Sigmoid colon (tissue), 7 donors: Measurements from ENCODE around the gene C20orf173. TPM values are rescaled to one million over a fixed set of nuclear protein-coding genes. Genes with fewer than 3 reads are reported as not detected.

ENCODE experiments used
- DNase-seq: peaks from one replicate; pipeline ENCODE4 v3.0.0-alpha.2; 2019
- H3K27ac ChIP-seq, 4 donors: fragments of 200-600 bp; sonication (generic); one replicate each; pipeline ENCODE4 v1.5.1; 2016 to 2019; ENCODE audit warnings: mild to moderate bottlenecking in 1 of 4
- H3K27me3 ChIP-seq, 3 donors: fragments of 200-600 bp; sonication (generic); one replicate each; pipeline ENCODE4 v1.5.1; 2019; ENCODE audit warnings: mild to moderate bottlenecking in 1 of 3
- H3K36me3 ChIP-seq, 4 donors: fragments of 200-600 bp; sonication (generic); one replicate each; pipeline ENCODE4 v1.5.1; 2016 to 2019
- H3K4me1 ChIP-seq, 4 donors: fragments of 200-600 bp; sonication (generic); one replicate each; pipeline ENCODE4 v1.5.1; 2017 to 2019
- H3K4me3 ChIP-seq, 4 donors: fragments of 200-600 bp; sonication (generic); one replicate each; pipeline ENCODE4 v1.5.1; 2017 to 2019; ENCODE audit warnings: mild to moderate bottlenecking in 2 of 4, moderate library complexity in 1 of 4
- H3K9me3 ChIP-seq, 4 donors: fragments of 200-600 bp in 3 of 4; sonication (generic) in 3 of 4; one replicate each; pipeline versions ENCODE4 v1.5.1 to v1.6.1; 2013 to 2019
- CTCF ChIP-seq, 4 experiments: fragments of 450-650 bp in 3 of 4; fragments of 200-600 bp in 1 of 4; IDR thresholded peaks; one replicate each; pipeline ENCODE4 v1.5.1; 2016 to 2019; ENCODE audit warnings: antibody characterized with exemption in 4 of 4, mild to moderate bottlenecking in 3 of 4, moderate library complexity in 2 of 4
- EP300 ChIP-seq, 4 donors: sonication (generic); formaldehyde crosslinking; IDR thresholded peaks; one replicate each; pipeline ENCODE4 v1.6.1; 2017; ENCODE audit warnings: antibody characterized with exemption in 4 of 4
- POLR2A ChIP-seq, 2 donors: fragments of 450-650 bp; IDR thresholded peaks; one replicate each; pipeline ENCODE4 v1.6.1; 2016; ENCODE audit warnings: antibody characterized with exemption in 2 of 2, mild to moderate bottlenecking in 2 of 2, moderate library complexity in 2 of 2
- POLR2AphosphoS5 ChIP-seq, 4 donors: sonication (generic); formaldehyde crosslinking; IDR thresholded peaks; one replicate each; pipeline ENCODE4 v1.6.1; 2017; ENCODE audit warnings: antibody characterized with exemption in 4 of 4
- WGBS, 2 donors: extraction: QIAGEN DNeasy Blood & Tissue Kit; methylation state at CpG; one replicate each; pipeline ENCODE4 v1.1.7; 2013; 5-methylcytosine and 5-hydroxymethylcytosine counted together
- intact Hi-C: fragments of 100-400 bp; cut with DNase I; formaldehyde crosslinking; loops from one replicate; pipeline ENCODE4 v1.15.1; 2023
- polyA plus RNA-seq, 3 donors: library from polyadenylated mRNA; stranded (reverse); fragments of 200-250 nt; gene quantifications; one replicate each; pipeline ENCODE4 v1.2.3, GENCODE V29; 2013
- total RNA-seq, 4 donors: library from RNA; depleted of rRNA; stranded (reverse); fragments of >200 nt; gene quantifications; one replicate each; pipeline ENCODE4 v1.1.0, GENCODE V29; 2016
- donor health status: healthy with polysubstance abuse.
- donor health status: Bipolar disorder and iron deficiency.
- donor health status: healthy.

C20orf173 gene
- not detected for total RNA-seq
- polyA plus RNA-seq: not detected

GRCh38 chr20:35529552-35529951 lies at the start of gene C20orf173:
C20orf173 (minus strand) TSS chr20:35529652; CDS start chr20:35529373, 279 bp downstream.
- no peak within 1 kb of the TSS for H3K27ac ChIP-seq
- DNase-seq: no peak
- no peak for TF ChIP-seq POLR2A (IDR thresholded peaks at IDR 0.05)
- TF ChIP-seq POLR2AphosphoS5 (IDR thresholded peaks at IDR 0.05): no peak
- no peak for TF ChIP-seq EP300 (IDR thresholded peaks at IDR 0.05)
- no peak for TF ChIP-seq CTCF (IDR thresholded peaks at IDR 0.05)
- no peaks in the 10 kb centered on the region for H3K27me3 ChIP-seq
- intact Hi-C loops: no loop called here
- H3K9me3 ChIP-seq: no peaks in the 10 kb centered on the region
- 92 to 96% methylated on average over 2 of the region's 2 CpGs for WGBS, 2 donors
- H3K36me3 ChIP-seq: no peaks in the 10 kb centered on the region
- H3K4me1 ChIP-seq: no peaks in the 10 kb centered on the region
- H3K4me3 ChIP-seq: no peak within 1 kb of the TSS

- Histone ChIP-seq H3K4me3 (no peak overlapping the region), H3K36me3 (no peaks in the 10 kb centered on the region), H3K4me1 (no peaks in the 10 kb centered on the region), H3K27me3 (no peaks in the 10 kb centered on the region), H3K9me3 (peaks cover 0 to 4% (median 0%) of the 10 kb centered on the region in 4 donors), H3K27ac (no peak overlapping the region)
- no peak for DNase-seq
- TF ChIP-seq POLR2AphosphoS5 (IDR thresholded peaks at IDR 0.05): no peak
- intact Hi-C loops: no loop called here
- 95% methylated on average over 6 of the region's 6 CpGs for WGBS, 2 donors
These were observed 49.7 kb upstream of the C20orf173 start for GRCh38 chr20:35579196-35579595.

GRCh38 chr20:35578469-35578868 lies 49.0 kb upstream of the C20orf173 start:
- DNase-seq: no peak
- no peaks in the 10 kb centered on the region for H3K4me1 ChIP-seq
- no peak for TF ChIP-seq CTCF (IDR thresholded peaks at IDR 0.05)
- no peak for TF ChIP-seq POLR2A (IDR thresholded peaks at IDR 0.05)
- no peak for TF ChIP-seq POLR2AphosphoS5 (IDR thresholded peaks at IDR 0.05)
- no peak for TF ChIP-seq EP300 (IDR thresholded peaks at IDR 0.05)
- 84 to 89% methylated on average over 8 of the region's 8 CpGs for WGBS, 2 donors
- H3K27me3 ChIP-seq: no peaks in the 10 kb centered on the region
- no peaks in the 10 kb centered on the region for H3K36me3 ChIP-seq
- intact Hi-C loops: no loop called here
- peaks cover 0 to 4% (median 0%) of the 10 kb centered on the region in 4 donors for H3K9me3 ChIP-seq
- H3K4me3 ChIP-seq: no peak overlapping the region
- no peak overlapping the region for H3K27ac ChIP-seq

- TF ChIP-seq CTCF (IDR thresholded peaks at IDR 0.05) (no peak), EP300 (IDR thresholded peaks at IDR 0.05) (no peak), POLR2AphosphoS5 (IDR thresholded peaks at IDR 0.05) (no peak), POLR2A (IDR thresholded peaks at IDR 0.05) (no peak)
- Histone ChIP-seq H3K9me3 (peaks cover 0 to 6% (median 2%) of the 10 kb centered on the region in 4 donors), H3K36me3 (no peaks in the 10 kb centered on the region), H3K4me3 (no peak overlapping the region), H3K27ac (no peak overlapping the region), H3K27me3 (no peaks in the 10 kb centered on the region), H3K4me1 (no peaks in the 10 kb centered on the region)
- intact Hi-C loops: no loop called here
- WGBS, 2 donors: 62 to 69% methylated on average over 3 of the region's 3 CpGs
- no peak for DNase-seq
These were observed 47.4 kb upstream of the C20orf173 start for GRCh38 chr20:35576816-35577215.

- 14 to 69% methylated on average over 4 of the region's 4 CpGs for WGBS, 2 donors
- DNase-seq: no peak
- Histone ChIP-seq H3K4me1 (no peaks in the 10 kb centered on the region), H3K27ac (no peak overlapping the region), H3K27me3 (no peaks in the 10 kb centered on the region), H3K4me3 (no peak overlapping the region), H3K36me3 (no peaks in the 10 kb centered on the region), H3K9me3 (peaks cover 0 to 6% (median under 1%) of the 10 kb centered on the region in 4 donors)
- intact Hi-C loops: no loop called here
- no peak for TF ChIP-seq POLR2AphosphoS5 (IDR thresholded peaks at IDR 0.05)
- no peak for TF ChIP-seq EP300 (IDR thresholded peaks at IDR 0.05)
- no peak for TF ChIP-seq CTCF (IDR thresholded peaks at IDR 0.05)
- no peak for TF ChIP-seq POLR2A (IDR thresholded peaks at IDR 0.05)
These were observed 46.5 kb upstream of the C20orf173 start for GRCh38 chr20:35575958-35576357.
